Stimulated activated naive CD4-positive, alpha-beta T cell (primary cell): ENCODE measurements around the gene IQCE.

Source experiments
- DNase-seq, 6 experiments: peaks; one replicate each; lab custom pipeline; 2025; lab: John Stamatoyannopoulos, UW

Gene IQCE, protein sequence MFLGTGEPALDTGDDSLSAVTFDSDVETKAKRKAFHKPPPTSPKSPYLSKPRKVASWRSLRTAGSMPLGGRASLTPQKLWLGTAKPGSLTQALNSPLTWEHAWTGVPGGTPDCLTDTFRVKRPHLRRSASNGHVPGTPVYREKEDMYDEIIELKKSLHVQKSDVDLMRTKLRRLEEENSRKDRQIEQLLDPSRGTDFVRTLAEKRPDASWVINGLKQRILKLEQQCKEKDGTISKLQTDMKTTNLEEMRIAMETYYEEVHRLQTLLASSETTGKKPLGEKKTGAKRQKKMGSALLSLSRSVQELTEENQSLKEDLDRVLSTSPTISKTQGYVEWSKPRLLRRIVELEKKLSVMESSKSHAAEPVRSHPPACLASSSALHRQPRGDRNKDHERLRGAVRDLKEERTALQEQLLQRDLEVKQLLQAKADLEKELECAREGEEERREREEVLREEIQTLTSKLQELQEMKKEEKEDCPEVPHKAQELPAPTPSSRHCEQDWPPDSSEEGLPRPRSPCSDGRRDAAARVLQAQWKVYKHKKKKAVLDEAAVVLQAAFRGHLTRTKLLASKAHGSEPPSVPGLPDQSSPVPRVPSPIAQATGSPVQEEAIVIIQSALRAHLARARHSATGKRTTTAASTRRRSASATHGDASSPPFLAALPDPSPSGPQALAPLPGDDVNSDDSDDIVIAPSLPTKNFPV

DNA sequence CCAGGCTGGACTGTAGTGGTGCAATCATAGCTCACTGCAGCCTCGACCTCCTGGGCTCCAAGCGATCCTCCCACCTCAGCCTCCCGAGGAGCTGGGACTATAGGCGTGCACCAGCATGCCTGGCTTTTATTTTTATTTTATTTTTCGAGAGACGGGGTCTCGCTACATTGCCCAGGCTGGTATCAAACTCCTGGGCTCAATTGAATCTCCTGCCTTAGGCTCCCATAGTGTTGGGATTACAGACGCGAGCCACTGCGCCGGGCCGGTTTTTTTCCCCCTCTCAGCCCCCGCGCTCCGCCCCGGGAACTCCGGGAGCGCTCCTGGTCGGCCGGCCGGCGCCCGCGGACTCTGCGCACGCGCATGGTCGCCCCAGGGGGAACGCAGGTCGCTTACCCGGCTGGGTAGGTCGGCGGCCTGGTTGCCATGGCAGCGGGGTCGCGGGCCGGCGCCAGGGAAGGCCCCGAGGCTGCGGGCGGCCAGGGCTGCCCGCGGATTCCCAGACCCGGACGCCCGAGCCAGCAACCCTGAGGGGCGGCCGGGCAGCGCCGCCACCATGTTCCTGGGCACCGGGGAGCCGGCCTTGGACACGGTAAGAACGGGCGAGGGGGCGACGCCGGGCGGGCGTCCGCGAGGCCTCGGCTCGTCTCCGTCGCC lies at the start of gene IQCE:
IQCE (plus strand) TSS at position 351 of the 654 bp plus-strand sequence; CDS start at position 554, 203 bp downstream.
- peak; percentile 72 to 86 (median 82) for DNase-seq

DNA sequence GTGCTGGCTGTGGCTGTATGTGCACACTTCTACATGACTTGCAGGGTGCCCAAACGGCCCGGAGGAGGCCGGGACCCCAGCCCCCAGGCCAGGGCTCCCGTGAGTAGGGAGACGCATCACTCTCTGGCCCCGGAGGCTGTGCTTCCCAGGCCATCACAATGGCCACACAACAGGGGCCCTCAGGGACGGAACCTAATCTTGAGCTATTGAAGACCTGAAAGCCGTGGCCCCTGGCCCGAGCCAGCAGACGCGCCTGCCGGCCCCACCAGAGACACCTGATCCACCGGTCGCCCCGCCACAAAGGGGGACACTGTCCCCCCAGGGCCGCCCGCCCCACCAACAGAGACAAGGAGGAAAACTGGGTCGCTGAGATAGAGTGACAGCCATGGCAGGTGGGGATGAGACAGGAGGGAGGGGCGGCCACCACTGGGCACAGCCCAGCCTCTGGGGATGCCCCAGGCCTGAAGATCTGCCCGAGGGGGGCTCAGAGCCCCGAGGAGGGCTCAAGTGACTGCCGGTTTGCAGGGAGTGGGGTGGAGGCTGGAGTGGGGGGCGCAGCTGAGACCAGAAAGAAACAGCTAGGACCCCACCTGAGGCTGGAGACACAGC lies 49.4 kb upstream of the IQCE start:
- DNase-seq = peak in 1 of 6 experiments; percentile 45

DNA sequence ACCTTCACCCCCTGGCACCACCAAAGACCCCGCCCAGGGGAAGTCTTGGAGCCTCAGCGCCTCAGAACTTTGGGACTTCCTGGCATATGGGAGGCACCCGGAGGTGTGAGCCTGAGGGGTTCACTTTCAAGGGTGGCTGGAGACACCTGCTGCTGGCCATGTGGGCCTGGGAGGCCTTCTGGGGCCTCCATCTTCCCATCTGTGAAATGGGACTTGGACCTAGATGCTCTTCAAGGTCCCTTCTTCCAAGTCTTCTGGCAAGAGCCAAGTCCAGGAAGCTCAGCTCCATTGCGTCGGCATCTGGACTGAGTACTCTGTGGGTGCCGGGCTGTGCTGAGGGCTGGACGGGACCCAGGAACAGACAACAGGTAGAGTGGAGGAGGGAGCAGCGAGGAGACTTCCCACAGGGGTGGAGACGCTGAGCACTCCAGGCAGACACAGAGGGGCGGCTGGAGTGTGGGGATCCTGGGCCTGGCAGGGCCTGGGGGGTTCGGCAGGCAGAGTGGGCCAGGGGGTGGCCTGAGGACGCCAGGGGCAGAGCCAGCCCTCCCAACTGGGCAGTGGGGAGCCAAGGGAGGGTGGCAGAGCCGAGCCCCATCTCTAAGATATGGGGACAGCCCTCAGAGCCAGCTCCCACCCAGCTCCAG lies 48.5 kb upstream of the IQCE start:
- no peak for DNase-seq

DNA sequence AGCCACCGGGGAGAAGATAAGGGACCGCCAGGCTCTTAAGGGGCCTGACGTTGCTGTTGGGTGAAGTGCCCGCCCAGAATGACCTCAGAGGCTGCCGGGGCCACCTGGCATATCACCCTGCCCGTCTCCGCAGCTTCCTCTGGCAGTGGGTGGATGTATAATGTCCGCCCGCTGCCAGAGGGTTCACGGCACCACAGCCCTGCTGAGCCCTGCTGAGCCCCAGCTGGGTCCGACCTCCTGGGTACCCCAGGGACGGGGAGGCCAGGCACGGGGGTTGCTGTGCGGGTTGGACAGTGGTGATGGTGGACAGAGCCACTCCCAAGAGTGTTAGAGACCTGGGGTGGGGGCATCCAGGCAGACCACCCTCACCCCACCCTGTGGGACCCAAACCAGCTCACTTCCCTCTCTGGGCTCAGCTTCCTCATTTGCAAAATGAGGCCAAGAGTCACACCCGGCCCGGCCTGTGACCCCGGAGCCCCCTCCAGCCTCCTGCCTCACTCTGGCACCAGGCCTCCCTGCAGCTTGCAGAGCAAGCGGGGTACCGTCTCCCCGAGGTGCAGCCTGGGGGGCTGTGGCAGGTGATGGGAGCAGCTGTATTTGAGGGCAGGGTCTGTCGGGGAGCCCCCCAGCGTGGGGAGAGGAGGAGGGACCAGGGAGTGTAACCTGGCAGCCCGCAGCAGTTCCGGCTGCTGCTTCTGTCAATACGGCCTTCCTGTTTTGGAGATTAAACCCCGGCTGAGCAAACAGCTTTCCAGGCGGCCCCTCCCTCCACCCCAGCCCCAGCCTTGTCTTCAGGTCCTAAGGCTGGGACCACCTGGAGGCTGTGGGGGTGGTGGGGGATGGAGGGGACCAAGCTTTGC lies 47.6 kb upstream of the IQCE start:
- peak; percentile 33 to 68 (median 54) for DNase-seq

DNA sequence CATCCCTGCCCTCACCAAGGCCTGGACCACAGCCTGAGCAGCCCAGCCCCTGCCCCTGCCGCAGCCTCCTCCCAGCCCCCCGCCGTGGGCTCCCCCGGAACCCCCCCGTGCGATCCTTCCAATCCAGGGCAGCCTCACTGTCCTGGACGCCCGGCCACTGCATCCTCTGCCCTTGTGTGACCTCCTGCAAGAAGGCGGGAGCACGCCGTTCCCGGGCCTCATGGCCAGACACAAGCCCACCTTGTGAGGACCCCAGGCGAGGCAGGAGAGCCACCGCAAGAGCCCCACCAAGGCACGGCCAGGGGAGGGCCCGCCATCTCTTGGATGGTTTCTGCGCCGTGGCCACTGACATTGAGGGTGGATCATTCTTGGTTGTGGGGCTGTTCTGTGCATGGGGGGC lies 47.0 kb upstream of the IQCE start:
- DNase-seq = no peak

DNA sequence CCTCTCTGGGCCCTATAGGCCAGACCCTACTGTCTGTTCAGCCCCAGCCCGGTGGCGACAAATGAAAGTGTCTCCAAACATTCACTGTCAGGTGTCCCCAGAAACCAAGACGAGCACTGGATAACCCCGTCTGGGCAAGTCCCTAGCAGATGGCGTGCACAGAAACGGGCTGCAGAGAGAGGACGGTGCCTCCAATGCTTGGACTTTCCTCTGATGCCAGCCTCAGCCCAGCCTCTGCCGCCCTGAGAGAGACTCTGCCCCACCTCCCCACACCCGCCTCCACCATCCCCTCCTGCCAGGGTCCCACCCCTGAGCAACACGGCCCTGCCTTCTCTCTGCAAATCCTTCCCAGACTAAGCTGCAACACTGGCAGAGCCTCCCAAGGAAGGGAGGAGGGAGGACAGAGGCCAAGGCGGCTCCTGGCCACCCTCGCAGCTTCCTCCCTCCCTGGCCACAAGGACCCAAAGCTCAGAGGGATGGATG lies 46.6 kb upstream of the IQCE start:
- DNase-seq = peak in 3 of 6 experiments; percentile 16 to 39 (median 17)

DNA sequence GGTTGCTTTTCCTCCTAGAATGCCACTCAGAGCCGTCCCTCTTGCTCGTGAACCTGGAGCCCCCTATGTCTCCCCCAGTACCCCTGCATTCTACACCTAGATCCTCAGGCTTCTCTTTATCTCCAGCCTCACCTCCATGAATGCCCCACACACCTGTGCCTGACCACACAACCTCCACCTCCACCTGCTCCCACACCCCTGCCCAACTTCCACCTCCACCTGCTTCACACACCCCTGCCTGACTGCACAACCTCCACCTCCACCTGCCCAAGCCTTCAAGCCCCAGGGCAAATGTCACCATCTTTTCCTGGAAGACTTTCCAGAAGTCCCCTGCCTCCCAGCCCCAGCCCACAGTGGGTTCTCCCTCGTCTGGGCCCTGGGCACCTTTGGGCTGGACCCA lies 46.1 kb upstream of the IQCE start:
- no peak for DNase-seq

DNA sequence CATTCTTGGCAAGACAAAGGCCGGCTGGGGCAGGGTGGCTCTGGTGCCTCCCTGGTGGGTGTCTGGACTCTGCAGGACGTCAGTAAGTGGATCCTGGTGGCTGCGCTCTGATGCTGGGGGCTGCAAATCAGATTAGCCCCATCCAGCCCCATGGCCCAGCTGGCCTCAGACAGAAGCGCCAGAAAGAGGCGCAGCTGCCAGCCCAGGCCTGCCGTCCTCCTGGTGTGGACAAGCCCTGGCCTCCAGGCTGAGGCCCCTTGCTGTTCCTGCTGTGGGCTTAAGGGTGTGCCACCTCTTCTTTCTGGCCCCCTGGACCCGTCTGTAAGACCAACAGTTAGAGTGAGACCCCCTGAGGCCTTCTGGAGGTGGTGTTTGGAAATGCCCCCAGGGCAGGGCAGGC lies 45.1 kb upstream of the IQCE start:
- no peak for DNase-seq

DNA sequence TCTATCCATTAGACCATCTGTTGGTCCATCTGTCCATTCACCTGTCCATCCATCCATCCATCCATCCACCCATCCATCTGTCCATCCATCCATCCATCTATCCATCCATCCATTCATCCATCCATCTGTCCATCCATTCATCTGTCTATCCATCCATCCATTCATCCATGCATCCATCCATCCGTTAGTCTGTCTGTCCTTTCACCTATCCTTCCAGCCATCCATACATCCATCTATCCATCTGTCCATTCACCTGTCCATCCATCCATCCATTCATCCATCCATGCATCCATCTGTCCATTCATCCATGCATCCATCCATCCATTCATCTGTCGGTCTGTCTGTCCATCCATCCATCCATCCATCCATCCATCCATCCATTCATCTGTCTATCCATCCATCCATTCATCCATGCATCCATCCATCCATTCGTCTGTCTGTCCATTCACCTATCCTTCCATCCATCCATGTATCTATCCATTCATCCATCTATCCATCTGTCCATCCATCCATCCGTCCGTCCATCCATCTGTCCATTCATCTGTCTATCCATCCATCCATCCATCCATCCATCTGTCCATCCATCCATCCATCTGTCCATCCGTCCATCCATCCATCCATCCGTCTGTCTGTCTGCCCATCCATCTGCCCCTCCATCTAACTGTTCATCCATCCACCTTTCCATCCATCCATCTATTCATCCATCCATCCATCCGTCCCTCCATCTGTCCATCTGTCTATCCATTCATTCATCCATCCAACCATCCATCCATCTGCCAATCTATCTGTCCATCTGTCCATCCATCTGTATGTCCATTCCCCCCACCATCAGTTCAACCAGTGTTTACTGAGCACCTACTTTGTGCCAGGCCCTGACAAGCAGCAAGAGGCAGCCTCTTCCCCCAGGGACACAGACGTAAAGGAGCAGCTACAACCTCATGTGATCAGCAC lies 44.0 kb upstream of the IQCE start:
- DNase-seq = no peak

DNA sequence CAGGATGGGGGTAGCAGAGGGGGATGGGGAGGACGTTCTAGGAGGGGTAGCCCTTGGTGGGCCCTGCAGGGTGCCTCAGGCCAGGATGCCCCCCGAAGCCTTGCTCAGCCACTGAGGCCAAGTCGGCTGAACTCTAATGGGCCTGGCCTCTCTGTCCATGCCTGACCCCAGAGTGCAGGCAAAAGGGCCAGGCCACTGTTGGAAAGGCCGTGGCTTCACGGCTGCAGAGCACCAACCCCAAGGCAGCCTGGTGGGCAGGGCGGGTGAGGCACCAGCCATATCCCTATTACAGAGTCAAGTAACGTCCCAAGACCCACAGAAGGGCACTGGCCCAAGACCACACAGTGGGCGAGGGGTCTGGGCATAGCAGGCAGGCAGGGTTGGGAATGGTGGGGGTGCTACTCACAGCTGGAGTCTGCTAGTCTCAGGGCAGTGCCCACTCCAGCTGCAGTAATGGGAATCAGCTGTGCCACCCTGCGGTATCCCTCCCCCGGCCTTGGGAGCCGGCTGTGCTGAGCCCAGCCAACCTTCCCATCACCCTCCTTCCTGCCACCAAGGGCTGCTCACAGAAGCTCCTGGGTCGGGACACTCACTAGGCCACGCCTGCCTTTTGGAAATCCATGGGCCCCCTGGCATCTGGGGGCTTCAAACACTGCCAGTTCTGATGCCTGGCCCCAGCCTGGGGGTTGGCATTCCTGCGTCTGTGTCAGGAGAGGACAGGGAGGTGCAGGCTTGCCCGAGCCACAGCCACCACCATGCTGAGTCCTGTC lies 43.2 kb upstream of the IQCE start:
- no peak for DNase-seq

DNA sequence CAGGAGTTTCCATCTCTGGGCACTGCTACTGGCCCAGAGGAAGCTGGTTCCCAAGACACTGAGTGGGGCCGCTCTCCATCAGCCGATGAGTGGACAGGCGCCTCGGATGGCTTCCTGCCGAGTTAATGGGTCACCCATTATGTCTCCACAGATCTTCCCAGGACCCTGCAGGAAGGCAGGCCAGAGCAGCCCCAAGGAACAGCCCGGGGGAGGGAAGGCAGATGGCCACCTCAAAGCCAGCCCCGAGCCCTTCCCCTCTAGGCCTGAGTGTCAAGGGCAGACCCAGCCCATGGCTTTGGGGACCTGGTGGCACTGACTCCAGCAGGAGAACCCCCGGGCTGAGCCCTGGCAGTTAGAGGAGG lies 42.6 kb upstream of the IQCE start:
- DNase-seq = no peak

DNA sequence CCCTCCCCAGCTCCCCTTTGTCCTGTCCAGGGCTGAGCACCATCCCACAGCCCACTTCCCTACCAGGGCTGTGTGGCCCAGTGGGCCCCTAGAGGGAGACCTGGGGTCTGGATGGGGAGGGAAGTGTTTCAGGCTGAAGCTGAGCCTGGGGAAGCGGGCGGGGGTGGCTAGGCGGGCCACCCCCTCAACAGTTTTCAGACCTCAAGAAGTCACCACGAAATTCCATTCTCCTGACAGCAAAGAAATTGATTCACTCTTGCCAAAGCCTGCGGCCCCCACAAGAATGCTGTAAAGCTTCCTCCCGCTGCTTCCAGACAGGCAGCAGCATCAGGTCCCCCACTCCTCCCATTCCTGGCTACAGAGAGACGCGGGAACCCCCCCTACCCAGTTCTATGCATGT lies 41.8 kb upstream of the IQCE start:
- DNase-seq = no peak

DNA sequence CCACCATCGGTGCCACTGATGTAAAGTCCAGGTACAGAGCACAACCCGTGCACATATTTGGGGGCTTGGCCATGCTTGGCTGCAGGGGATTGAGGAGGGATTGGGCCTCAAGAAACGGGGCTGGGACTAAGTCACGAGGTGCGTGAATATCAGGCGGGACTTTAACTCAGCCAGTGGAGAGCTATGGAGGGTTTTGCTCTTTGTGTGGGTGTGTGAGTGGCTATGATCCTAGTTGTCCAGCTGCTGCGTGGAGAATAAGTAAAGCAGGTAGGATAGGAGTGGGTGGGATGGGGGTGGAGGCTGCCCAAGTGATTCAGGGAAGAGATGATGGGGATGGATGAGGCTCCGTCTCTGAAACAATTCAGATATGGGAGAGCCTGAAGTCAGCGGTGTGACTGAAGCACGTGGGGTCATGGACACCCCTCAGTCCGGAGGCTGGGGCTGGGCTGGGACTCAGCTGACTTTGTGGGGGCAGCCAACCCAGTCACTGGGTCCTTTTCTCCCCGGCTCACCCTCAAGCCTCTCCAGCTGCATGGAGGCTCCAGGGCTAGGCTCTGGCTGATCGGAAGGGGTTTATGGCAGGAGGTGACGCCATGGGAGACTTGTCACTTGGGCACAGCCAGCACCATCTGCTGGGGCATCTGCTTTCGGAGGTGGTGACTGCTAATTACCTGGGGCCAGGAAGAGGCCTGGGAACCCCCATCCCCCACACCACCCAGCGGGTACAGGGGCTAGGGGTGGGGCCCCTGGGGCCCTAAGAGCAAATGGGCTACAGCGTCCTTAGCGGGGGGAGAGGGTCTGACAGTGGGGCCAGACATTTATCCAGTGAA lies 40.9 kb upstream of the IQCE start:
- peak in 2 of 6 experiments; percentile 18 to 29 for DNase-seq

DNA sequence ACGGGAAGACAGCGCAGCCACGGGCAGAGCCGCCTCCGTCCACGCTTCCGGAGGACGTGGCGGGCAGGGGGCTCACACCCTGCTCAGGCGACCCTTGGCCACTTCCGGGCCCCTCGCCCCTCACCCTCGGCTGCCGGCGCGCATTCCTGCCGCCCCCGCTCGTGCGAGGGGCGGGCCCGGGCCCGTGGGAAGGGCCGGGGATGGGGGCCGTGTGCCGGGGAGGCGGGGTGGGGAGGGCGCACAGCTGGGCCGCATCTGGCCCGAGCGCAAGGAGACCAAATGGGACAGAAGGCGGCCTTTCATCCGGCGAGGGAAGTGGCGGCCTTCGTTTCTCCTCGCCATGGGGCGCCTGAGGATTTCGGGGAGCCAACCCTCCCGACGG lies 40.1 kb upstream of the IQCE start:
- no peak for DNase-seq

DNA sequence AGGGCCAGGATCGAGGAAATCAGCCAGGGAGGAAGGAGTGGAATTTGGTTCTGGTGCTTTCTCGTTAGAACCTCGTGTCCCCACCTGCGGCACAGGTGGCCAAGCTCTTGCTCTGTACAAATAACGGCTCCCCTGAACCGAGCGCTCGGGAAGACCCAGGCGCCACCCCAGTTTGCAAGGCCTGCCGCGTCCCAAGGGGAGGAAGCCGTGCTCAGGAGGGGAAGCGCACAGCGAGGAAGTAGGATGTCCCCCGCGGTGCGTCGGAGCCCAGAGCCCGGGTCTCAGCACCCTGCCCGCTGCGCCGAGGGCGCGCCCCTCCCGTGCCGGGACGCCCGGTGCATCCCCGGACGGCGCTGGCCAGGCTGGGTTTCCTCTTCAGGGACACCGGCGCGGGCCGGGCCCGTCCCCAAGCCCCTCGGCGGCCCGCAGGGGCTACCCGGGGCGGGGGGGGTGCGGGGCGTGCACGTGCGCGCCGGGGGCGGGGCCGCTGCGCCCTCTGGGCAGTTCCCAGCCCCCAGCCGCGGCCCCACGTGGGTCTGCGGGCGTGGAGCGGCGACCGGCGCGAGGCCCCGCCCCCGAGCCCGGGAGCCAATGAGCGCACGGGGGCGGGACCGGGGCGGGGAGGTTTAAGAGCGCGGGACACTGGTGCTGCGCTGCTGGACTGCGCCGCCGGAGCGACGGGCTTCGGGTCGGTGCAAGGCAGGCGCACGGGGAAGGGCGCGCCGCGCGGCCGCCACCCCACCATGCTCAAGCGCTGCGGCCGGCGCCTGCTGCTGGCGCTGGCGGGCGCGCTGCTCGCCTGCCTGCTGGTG lies 39.5 kb upstream of the IQCE start, which contains the start of gene LFNG:
LFNG (plus strand) TSS at position 656 of the 812 bp plus-strand sequence; CDS start at position 744, 88 bp downstream.
- DNase-seq = peak; percentile 62 to 80 (median 76)

DNA sequence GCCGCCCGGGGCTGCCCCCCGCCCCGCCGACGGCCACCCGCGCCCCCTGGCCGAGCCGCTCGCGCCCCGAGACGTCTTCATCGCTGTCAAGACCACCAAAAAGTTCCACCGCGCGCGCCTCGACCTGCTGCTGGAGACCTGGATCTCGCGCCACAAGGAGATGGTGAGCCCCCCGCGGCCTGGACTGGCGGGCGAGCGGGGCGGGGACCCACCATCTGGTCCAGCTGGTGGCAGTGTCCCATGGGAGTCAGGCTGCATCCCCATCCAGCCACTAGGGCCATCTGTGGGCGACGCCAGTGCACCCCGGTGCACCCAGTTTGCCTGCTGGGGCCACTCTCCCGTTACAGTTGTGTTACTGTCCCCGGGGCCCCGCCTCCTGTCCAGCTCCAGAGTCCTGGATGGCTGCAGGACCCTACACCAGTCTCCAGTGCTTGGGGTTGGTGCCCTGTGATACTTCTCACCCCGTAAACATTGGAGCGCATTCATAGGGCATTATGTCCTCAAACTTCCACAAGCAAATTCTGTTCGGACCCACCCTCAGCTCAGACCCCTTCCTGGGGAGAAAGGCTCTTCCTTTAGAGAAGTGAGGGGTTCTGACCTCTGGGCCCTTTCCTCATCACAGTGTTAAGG lies 38.5 kb upstream of the IQCE start:
- DNase-seq = peak in 1 of 6 experiments; percentile 31
